Gastrocnemius medialis (tissue), 4 donors: ENCODE data around the gene ENDOU. TPM values are rescaled to one million over a fixed set of nuclear protein-coding genes. Genes with fewer than 3 reads are reported as not detected.

Experiments
- ATAC-seq, 2 donors: fragments of 150-250 bp; one replicate each; pipeline ENCODE4 v1.9.1; 2016
- DNase-seq, 2 donors: peaks; one replicate each; pipeline ENCODE4 v3.0.0-alpha.2; 2019
- H3K27ac ChIP-seq, 4 donors: fragments of 200-600 bp; sonication (generic); 1 replicate in 1 of 4; 2 replicates in 3 of 4; pipeline ENCODE4 v1.5.1; 2016 to 2018; ENCODE audit warnings: mild to moderate bottlenecking in 2 of 4, moderate library complexity in 1 of 4
- H3K27me3 ChIP-seq, 3 donors: fragments of 200-600 bp; sonication (generic) in 2 of 3; 1 replicate in 1 of 3; 2 replicates in 2 of 3; pipeline versions ENCODE4 v1.5.1 to v1.6.0; 2016 to 2019; ENCODE audit warnings: mild to moderate bottlenecking in 1 of 3, moderate library complexity in 1 of 3
- H3K36me3 ChIP-seq, 2 donors: fragments of 200-600 bp; sonication (generic) in 1 of 2; one replicate each; pipeline ENCODE4 v1.5.1; 2017 to 2018
- H3K4me1 ChIP-seq, 2 donors: fragments of 200-600 bp; sonication (generic) in 1 of 2; one replicate each; pipeline ENCODE4 v1.5.1; 2016 to 2017; ENCODE audit warnings: mild to moderate bottlenecking in 2 of 2
- H3K4me3 ChIP-seq, 4 donors: fragments of 200-600 bp; sonication (generic) in 3 of 4; 1 replicate in 1 of 4; 2 replicates in 3 of 4; pipeline ENCODE4 v1.5.1; 2016 to 2019; ENCODE audit warnings: mild to moderate bottlenecking in 2 of 4
- H3K9me3 ChIP-seq, 3 donors: fragments of 200-600 bp; sonication (generic) in 2 of 3; 1 replicate in 1 of 3; 2 replicates in 2 of 3; pipeline ENCODE4 v1.5.1; 2016 to 2019
- POLR2A ChIP-seq, 2 donors: fragments of 450-650 bp; IDR thresholded peaks; one replicate each; pipeline ENCODE4 v1.6.1; 2017; ENCODE audit warnings: antibody characterized with exemption in 2 of 2, mild to moderate bottlenecking in 2 of 2, moderate library complexity in 2 of 2
- in situ Hi-C, 4 donors: fragments of 200-750 bp; cut with MboI; loops; one replicate each; pipeline versions ENCODE4 v1.15.0 to v1.8.0; 2017; ENCODE audit warnings: low sequenced_read_pairs in 4 of 4
- intact Hi-C: fragments of 100-400 bp; cut with DNase I; formaldehyde crosslinking; loops from one replicate; pipeline ENCODE4 v1.15.1; 2023; ENCODE audit warnings: low total_unique reads
- total RNA-seq, 4 donors: library from RNA; depleted of rRNA; stranded (reverse); fragments of >200 nt; gene quantifications; one replicate each; pipeline versions ENCODE4 v1.1.0 to v1.2.3, GENCODE V29; 2016
- TF ChIP-seq, protein P1 (sequence below), 5 experiments: fragments of 450-650 bp in 3 of 5; fragments of 200-600 bp in 2 of 5; sonication (generic) in 2 of 5; IDR thresholded peaks in 4 of 5; conservative IDR thresholded peaks in 1 of 5; 1 replicate in 4 of 5; 2 replicates in 1 of 5; pipeline ENCODE4 v1.5.1; 2016 to 2019; ENCODE audit warnings: antibody characterized with exemption in 5 of 5, mild to moderate bottlenecking in 3 of 5, moderate library complexity in 3 of 5

The ENDOU gene
- total RNA-seq, 4 donors from 2014 or later, result 0.16 TPM; not detected in 3

DNA sequence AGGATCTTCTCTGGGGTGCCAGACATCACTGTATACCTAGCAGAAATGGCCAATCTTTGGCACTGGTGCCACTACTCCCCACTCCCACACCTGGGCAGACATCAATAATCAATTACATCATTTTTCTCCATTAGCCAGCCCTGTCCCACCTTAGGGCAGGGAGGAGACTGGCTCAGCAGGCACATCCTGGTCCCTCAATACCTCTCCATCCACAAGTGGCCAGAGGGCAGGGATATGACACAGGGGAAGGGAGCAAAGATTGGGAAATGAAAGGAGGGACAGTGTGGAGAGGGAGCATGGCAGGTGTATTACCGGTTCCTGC, 23.2 kb upstream of the ENDOU start:
- no peaks in the 10 kb centered on the region for H3K9me3 ChIP-seq
- peaks cover 20 to 23% of the 10 kb centered on the region in 2 donors for H3K4me1 ChIP-seq
- no peak for DNase-seq
- no peaks in the 10 kb centered on the region for H3K27me3 ChIP-seq
- H3K36me3 ChIP-seq, result no peaks in the 10 kb centered on the region
- ATAC-seq, result no peak
- H3K4me3 ChIP-seq, result no peak overlapping the region
- no peak overlapping the region for H3K27ac ChIP-seq
- in situ Hi-C loops (loop anchor here in 2 of 4 donors (25.0 kb wide), 1 partner anchor 89 kb away; no protein-coding TSS in a partner anchor), intact Hi-C loops (no loop called here)
- no peak for TF ChIP-seq POLR2A (IDR thresholded peaks at IDR 0.05)
- TF ChIP-seq, protein P1, sequence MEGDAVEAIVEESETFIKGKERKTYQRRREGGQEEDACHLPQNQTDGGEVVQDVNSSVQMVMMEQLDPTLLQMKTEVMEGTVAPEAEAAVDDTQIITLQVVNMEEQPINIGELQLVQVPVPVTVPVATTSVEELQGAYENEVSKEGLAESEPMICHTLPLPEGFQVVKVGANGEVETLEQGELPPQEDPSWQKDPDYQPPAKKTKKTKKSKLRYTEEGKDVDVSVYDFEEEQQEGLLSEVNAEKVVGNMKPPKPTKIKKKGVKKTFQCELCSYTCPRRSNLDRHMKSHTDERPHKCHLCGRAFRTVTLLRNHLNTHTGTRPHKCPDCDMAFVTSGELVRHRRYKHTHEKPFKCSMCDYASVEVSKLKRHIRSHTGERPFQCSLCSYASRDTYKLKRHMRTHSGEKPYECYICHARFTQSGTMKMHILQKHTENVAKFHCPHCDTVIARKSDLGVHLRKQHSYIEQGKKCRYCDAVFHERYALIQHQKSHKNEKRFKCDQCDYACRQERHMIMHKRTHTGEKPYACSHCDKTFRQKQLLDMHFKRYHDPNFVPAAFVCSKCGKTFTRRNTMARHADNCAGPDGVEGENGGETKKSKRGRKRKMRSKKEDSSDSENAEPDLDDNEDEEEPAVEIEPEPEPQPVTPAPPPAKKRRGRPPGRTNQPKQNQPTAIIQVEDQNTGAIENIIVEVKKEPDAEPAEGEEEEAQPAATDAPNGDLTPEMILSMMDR (IDR thresholded peaks at IDR 0.05 in 4 of 5, conservative IDR thresholded peaks at IDR 0.05 in 1 of 5), result no peak

DNA sequence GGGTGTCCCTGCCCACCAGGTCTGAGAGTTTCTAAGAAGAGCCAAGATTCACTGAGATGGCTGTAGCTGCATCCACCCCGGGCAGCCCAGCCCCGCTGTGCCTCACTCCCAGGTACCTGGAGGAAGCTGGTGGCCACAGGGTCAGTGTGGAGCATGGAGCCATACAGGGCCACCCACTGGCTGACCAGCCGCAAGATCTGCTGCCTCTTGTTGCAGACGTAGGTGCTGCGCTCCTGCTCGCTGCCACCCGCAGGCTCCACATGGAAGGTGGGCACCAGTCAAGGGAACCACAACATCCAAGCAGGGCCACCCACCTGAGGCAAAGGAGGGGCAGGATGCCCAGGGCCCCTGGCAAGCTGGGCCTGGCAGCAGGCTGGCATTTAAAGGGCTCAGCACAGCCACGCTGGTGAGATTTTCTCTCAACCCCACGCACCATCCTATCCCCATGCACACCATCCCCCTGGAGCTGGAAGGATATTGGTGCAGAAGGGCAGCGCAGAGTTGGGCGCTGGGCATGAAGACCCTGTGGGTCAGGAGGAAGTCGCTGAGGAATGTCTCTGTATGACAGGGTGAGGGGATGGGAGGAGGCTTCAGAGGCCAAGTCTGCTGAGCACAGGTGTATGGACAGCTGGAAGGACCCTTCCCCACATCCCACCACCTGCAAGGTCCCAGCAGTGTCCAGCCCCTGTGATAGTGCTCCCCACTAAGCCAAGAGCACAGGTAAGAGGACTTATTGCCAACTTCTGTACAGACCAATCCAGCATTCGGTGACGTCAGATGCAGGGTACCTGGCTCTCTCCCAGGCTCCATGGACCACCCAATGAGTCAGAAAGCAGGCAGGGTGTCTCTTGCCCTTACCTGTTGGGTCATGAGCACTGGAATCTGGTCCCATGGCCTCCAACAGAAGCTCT, 22.6 kb upstream of the ENDOU start:
- Histone ChIP-seq H3K36me3 (no peaks in the 10 kb centered on the region), H3K27ac (no peak overlapping the region), H3K27me3 (no peaks in the 10 kb centered on the region), H3K9me3 (no peaks in the 10 kb centered on the region), H3K4me1 (peaks cover 14 to 17% of the 10 kb centered on the region in 2 donors), H3K4me3 (no peak overlapping the region)
- ATAC-seq (no peak), DNase-seq (no peak)
- no peak for TF ChIP-seq POLR2A (IDR thresholded peaks at IDR 0.05)
- TF ChIP-seq, protein P1 (IDR thresholded peaks at IDR 0.05 in 4 of 5, conservative IDR thresholded peaks at IDR 0.05 in 1 of 5), result no peak
- intact Hi-C loops (no loop called here), in situ Hi-C loops (loop anchor here in 2 of 4 donors (25.0 kb wide), 1 partner anchor 89 kb away; no protein-coding TSS in a partner anchor)

DNA sequence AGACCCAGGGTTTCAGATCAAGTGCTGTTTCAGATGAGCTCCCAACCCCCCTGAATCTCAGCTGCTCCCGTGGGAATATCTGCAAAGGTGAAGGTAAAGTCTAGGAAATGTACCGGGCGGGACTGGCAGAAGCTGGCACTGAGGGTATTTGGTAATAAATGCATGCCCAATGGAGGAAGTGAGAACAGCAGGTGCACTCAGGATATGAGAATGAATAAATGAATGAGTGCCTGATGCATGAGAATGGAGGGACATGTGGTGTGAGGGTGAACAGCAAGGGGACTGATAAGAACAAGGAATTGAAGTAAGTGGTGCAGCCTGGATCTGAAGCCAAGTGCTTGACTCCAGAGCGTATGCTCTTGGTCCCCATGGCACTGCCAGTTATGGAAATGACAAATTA, 21.8 kb upstream of the ENDOU start:
- DNase-seq, result no peak
- Histone ChIP-seq H3K4me1 (peaks cover 6 to 9% of the 10 kb centered on the region in 2 donors), H3K27me3 (no peaks in the 10 kb centered on the region), H3K27ac (no peak overlapping the region), H3K36me3 (no peaks in the 10 kb centered on the region), H3K4me3 (no peak overlapping the region), H3K9me3 (no peaks in the 10 kb centered on the region)
- in situ Hi-C loops (loop anchor here in 2 of 4 donors (25.0 kb wide), 1 partner anchor 90 kb away; no protein-coding TSS in a partner anchor), intact Hi-C loops (no loop called here)
- no peak for ATAC-seq
- TF ChIP-seq POLR2A (IDR thresholded peaks at IDR 0.05), result no peak
- TF ChIP-seq, protein P1 (IDR thresholded peaks at IDR 0.05 in 4 of 5, conservative IDR thresholded peaks at IDR 0.05 in 1 of 5), result no peak

DNA sequence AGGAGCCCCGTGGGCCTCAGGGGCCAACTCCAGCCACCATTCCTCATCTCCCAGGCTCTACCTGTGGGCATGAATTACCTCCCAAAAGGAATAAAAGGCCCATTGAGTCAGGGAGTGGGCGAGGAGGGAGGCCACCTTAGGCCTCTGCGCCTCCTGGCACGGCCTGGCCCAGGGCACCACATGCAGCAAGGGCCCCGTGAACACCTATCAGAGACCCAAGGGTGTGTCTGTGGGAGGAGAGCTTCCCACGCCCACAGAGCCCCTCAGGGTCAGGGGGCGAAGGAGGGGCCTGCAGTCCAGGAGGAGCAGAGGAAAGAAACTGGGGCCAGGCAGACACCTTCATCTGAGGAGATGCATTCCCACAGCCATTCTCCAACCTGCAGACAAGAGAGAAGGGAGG, 21.2 kb upstream of the ENDOU start:
- peaks cover 3% of the 10 kb centered on the region in 2 donors for H3K4me1 ChIP-seq
- H3K9me3 ChIP-seq, result no peaks in the 10 kb centered on the region
- no peak overlapping the region for H3K4me3 ChIP-seq
- H3K36me3 ChIP-seq, result no peaks in the 10 kb centered on the region
- TF ChIP-seq POLR2A (IDR thresholded peaks at IDR 0.05), result no peak
- TF ChIP-seq, protein P1 (IDR thresholded peaks at IDR 0.05 in 4 of 5, conservative IDR thresholded peaks at IDR 0.05 in 1 of 5), result no peak
- intact Hi-C loops, result no loop called here
- no peak overlapping the region for H3K27ac ChIP-seq
- no peaks in the 10 kb centered on the region for H3K27me3 ChIP-seq
- DNase-seq (no peak), ATAC-seq (no peak)
- in situ Hi-C loops, result loop anchor here in 2 of 4 donors (25.0 kb wide), 1 partner anchor 91 kb away; no protein-coding TSS in a partner anchor
